ENCODE results near the gene CHRNB4.
A peak's percentile ranks its signal among the peaks of the same experiment; 100 is the strongest.

CHRNB4 gene

DNA sequence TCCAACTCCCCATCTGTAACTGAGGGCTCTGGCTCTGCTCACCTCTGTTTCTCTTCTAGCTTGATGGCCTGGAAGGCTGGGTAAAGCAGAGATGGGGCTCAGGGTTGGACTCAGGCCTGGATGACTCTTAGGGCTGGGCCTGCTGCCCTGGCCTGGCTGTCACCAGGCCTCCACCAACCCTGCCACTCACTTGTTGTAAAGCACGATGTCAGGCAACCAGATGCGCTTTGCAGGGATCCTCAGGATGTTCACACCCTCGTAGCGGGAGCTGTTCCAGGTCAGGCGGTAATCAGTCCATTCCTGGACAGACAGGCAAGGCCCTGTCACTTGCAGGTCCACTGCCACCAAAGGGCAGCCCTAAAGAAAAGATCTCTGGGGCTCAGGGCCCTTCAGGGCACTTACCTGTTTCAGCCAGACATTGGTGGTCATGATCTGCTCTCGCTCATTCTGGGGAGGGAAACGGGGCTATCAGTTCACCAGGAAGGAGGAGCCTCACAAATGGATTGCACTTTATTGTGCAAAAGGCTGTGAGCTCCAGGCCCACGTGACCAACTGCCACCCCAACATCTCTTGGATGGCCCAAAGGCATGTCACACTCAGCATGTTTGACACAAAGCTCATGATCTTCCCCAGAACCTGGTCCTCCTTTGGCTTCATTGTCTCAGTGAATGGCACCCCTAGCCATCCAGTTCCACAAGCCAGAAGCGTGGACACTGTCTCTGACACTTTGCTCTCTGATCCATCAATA is 9.9 kb downstream of the CHRNB4 start:
- no peak for DNase-seq

DNA sequence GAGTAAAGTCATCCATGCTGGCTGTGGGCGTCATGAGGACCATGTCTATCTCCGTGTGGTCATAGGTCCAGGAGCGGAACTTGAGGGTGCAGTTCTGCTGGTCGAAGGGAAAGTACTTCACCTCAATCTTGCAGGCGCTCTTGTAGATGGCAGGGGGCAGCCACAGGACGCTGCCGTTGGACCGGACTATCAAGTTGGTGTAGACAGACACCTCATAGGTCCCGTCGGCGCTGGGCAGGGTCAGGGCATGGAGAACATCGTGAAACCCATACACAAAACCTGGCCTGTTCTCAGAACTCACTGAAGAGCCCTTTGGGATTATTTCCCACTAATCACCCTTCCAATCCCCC is 11.3 kb downstream of the CHRNB4 start:
- DNase-seq = no peak

GRCh38 chr15:78629031-78629715 is 11.8 kb downstream of the CHRNB4 start:
- no peak for DNase-seq

DNA sequence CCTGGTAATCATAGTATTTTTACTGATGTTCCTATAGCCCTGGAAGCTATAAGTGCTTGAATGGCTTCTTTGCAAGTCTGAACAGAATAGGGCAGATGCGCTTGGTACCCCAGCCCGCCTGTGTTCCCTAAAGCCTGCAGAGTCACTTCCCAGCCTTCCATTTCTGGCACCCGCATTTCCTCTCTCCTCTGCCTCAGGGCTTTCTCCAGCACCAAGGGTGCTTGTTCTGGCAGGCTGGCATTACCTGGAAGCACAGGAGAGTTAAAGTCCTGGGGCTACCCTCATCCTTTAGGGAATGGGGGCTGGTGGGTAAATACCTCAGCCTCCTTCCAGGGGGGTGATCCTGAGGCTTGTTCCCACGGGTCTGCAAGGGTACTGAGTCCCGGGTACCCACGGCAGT is 12.8 kb downstream of the CHRNB4 start:
- DNase-seq = no peak

DNA sequence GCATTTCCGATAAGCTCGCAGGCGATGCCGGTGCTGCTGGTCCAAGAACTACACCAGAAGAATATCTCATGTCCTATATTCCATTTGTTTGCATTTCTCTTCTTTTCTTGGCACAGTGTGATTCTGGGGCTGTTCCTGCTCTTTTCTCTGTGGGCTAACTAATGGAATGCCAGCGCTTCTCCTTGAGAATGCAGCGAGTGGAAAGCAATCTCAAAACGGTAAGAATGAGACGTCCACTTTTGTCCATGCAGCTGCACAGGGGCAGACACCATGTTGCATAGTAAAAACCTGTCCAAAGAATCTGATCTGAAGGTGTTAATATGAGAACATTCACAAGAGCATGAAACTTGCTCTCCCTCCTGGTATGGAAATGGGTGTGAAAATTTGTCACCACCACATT is 13.7 kb downstream of the CHRNB4 start:
- DNase-seq = no peak

DNA sequence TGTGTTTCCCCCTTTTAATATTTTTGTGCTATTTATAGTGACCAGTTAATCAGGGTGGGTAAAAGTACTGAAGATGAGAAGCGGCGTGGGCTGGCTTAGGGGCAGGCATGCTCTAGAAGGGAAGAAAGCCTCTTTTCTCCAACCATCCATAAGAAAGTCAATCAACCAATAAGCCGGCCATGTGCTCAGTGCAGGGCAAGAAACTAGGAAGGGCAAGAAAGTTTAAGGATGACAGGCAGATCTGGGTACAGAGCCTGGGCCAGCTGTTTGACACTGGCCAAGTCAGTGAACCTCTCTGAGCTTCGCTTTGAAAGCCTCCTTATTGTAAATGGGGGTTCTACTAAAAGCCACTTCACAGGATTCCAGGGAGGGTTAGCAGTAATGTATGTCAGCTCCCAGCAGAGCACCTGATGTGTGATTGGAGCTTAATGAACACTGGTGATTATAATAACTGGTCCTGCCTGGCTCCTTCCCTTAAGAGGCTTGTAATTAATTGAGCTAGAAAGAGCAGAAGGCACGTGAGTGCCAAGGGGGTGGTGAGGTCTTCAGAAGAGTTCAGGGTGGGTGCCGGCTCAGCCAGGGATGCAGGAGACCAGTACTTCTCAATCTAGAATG is 14.5 kb downstream of the CHRNB4 start:
- no peak for DNase-seq

DNA sequence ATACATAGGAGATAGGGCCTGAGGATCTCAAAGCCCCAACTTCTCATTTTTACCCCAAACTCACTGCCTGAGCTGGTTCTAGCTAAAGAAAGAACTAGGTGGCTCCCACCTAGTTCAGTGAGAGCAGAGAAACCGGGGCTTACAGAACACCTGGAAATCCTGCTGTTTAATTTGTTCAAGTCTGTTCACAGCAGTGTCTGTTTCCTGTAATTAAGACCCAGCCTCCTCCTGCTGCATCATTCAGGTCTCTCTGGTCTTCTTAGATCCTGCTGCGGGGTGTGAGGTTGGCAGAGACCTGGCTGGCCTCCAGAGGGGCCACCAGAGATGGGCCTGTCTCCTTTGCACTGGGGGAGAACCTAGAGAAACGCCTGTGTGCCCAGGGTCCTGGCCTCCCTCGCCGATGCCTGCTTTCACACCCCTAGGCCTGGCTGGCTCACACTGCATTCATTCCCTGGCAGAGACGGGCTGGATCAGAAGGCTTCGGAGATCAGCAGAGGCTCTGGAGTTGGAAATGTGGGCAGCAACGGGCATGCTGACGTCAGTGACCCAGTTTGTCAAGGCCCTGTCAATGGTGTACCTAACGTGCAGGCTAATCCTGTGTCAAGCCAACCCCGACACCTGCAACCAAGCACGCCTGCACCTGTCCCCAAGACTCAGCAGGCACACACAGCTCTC is 15.3 kb downstream of the CHRNB4 start:
- no peak for DNase-seq

GRCh38 chr15:78624651-78625590 is 16.1 kb downstream of the CHRNB4 start:
- no peak for DNase-seq

DNA sequence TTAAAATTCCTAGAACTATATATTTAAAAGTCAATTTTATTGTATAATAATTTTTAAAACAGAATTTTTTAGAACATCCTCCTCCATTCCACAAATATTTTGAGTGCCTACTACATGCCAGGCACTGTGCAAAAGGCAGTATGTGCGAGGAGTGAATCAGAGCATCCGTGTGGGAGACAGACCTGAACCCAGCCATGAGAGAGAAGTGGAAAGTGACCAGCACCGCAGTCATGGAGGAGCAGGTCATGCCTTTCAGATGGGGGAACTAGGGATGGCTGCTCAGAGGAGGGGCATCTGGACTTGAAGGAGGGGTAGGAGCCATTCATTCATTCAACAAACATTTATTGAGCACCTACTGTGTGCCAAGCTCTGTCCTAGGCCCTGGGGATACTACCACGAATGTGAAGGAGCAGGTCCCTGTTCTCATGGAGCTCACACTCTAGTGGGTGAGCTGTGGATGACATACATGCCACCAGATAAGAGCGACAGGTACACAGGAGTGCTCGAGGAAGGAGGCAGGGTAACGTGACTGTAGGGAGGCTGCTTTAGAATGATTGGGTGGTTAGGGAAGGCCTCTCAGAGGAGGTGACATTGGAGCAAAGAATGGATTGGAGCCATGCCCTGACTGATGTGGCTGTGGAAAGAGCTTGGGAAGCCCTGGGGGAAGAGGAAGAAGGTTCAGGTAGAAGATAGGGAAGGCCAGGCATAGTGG is 17.1 kb downstream of the CHRNB4 start:
- DNase-seq = no peak

GRCh38 chr15:78621810-78622402 is 19.1 kb downstream of the CHRNB4 start:
- no peak for DNase-seq

GRCh38 chr15:78620527-78621421 is 20.2 kb downstream of the CHRNB4 start, which contains the start of gene CHRNA3:
CHRNA3 (minus strand) TSS chr15:78620996; CDS start chr15:78620794, 202 bp downstream.
- DNase-seq = no peak

DNA sequence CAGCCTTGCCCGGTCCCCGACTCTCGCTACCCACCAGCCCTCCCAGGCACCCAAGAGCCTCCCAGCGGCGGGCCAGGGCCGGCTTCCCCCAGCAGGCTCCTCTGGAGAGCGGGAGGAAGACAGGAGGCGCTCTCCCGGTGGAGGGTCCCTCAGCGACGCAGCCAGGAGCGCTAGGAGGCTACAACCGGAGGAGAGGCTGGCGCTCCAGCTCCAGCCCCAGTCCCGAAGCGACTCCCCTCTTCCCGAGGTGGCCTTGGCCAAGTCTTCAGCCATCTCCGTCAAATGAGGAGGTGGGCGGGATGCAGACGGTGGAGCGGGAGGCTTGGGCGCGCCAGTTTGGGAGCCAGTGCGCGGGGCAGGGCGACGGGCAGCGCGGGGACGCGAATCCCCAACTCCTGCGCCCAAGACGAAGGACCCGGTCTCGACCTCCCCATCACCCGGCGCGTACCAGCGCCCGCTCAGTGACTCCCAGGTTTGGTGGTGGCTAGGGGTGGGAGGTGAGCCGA is 20.9 kb downstream of the CHRNB4 start:
- no peak for DNase-seq

GRCh38 chr15:78619022-78619950 is 21.7 kb downstream of the CHRNB4 start:
- no peak for DNase-seq

- DNase-seq = peak; percentile 55
Measured at GRCh38 chr15:78618490-78618934, 22.5 kb downstream of the CHRNB4 start.

- DNase-seq = no peak
Measured at GRCh38 chr15:78618064-78618463, 22.9 kb downstream of the CHRNB4 start.

DNA sequence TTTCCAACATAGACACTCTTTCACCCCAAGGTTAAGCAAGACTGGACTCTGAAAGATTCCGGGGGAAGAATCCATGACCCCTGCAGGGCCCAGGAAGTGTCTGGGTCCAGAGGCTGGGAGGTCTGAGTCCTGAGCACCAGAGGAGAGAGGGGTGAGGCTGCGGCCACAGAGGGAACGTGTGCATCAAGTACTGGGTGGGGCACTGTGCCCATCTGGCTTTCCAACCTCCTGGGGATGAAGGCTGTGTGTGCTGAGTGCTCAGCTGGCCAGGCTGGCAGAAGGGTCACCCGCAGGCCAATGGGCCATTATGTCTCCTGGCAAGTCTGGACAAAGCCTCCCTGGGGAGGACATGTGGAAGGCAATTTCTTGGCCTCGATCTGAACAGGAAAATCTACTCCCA is 23.5 kb downstream of the CHRNB4 start:
- no peak for DNase-seq

DNA sequence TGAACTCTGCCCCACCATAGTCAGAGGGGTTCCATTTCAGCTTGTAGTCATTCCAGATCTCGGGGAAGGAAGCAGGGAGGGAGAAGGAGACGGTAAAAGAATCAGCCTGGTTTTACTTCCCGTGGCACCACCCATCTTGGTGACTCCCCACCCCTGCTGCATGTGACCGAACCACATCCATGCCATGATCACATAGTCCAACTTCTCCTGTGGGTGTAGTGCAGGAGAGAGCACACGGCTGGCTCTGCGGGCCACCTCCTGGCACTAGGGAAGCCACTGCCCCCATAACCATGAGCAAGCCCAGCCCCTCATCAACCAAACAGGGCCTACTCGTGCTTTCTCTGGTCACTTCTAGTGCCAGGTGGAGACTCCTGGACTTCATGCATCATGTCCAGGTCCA is 23.9 kb downstream of the CHRNB4 start:
- no peak for DNase-seq

DNA sequence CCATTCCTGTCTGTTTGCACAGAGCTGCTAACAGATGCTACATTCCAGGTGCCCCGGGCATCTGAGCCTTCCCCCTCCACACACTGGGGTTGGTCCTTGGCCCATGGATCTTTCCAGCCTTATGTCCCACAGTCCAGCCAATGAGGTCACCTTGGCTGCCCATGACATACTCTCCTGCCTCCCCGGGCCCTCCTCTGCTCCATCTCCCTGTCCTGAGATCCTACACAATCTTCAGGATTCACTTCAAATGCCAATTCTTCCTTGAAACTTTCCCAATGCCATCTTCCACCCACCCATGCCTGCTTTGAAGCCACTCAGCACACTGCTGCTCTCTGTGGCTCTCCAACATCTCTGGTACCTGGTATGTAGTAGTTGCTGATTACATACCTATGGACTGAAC is 24.5 kb downstream of the CHRNB4 start:
- no peak for DNase-seq

DNA sequence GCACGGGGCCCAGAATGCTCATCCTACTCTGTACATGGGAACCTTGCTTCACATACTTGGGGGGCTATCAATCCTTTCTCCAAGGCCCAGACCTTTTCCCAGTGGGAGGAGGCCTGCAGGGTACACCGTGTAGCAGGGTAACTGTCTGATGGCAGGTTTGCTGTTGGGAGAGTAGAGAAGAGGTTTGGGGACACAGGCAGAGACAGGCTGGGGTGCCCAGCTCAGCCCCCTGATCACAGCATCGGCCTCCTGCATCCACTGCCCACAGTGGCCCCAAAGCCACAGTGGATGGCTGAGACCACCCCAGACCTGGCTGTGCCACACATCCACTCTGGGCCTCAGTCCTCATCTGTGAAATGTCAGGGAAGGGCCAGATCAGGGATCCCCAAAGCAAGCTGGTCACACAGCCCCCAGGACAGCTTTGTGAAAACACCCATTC is 25.8 kb downstream of the CHRNB4 start:
- DNase-seq = no peak

All from GF-D8 (cell line).